NCI-H187 treated with DMSO at 0.1 percent for 48 hours (cell line): ENCODE data around the gene IL4.

Experiments used
- DNase-seq: peaks from one replicate; lab custom pipeline; 2025; lab: John Stamatoyannopoulos, UW

Gene IL4

GRCh38 chr5:132695956-132696355 is 22.2 kb downstream of the IL4 start:
- DNase-seq, result no peak

GRCh38 chr5:132704875-132705274 is 31.1 kb downstream of the IL4 start:
- no peak for DNase-seq

GRCh38 chr5:132708645-132709044 is 34.9 kb downstream of the IL4 start:
- DNase-seq, result no peak

- DNase-seq, result no peak
These were observed 40.9 kb downstream of the IL4 start for GRCh38 chr5:132714456-132715307.

GRCh38 chr5:132718544-132719312 is 44.9 kb downstream of the IL4 start:
- DNase-seq, result no peak

- no peak for DNase-seq
These were observed 52.0 kb downstream of the IL4 start for GRCh38 chr5:132725745-132726144.

- no peak for DNase-seq
These were observed 56.1 kb downstream of the IL4 start for GRCh38 chr5:132729896-132730295.
